ENCODE data around the gene THEM4. TPM values are rescaled to one million over a fixed set of nuclear protein-coding genes. Genes with fewer than 3 reads are reported as not detected.
"Not testable (repeated sequence)": the region's sequence is repeated elsewhere in the genome, so short reads cannot be mapped to it uniquely, and the experiment has no call there.

Gene THEM4
- total RNA-seq, 1 donor from 2014 or later, result 21.7 TPM

- TF ChIP-seq CTCF (IDR thresholded peaks at IDR 0.05; ENCODE audit: insufficient read depth, low read length, poor library complexity, severe bottlenecking), result no peak
- Histone ChIP-seq H3K36me3 (ENCODE audit: control insufficient read depth, insufficient read depth, low read length) (no peaks in the 10 kb centered on the region), H3K27me3 (ENCODE audit: control insufficient read depth, insufficient read depth, low read length) (no peaks in the 10 kb centered on the region), H3K4me3 (ENCODE audit: low read depth, low read length) (no peak overlapping the region)
- no peak for DNase-seq (ENCODE audit: low read depth)
Measured at GRCh38 chr1:151882466-151882865, 26.8 kb downstream of the THEM4 start.

GRCh38 chr1:151881479-151881878, 27.8 kb downstream of the THEM4 start:
- H3K4me3 ChIP-seq (ENCODE audit: low read depth, low read length), result no peak overlapping the region
- DNase-seq (ENCODE audit: low read depth), result no peak
- TF ChIP-seq CTCF (IDR thresholded peaks at IDR 0.05; ENCODE audit: insufficient read depth, low read length, poor library complexity, severe bottlenecking), result no peak
- no peaks in the 10 kb centered on the region for H3K27me3 ChIP-seq (ENCODE audit: control insufficient read depth, insufficient read depth, low read length)
- H3K36me3 ChIP-seq (ENCODE audit: control insufficient read depth, insufficient read depth, low read length), result no peaks in the 10 kb centered on the region

GRCh38 chr1:151875419-151876097, 33.8 kb downstream of the THEM4 start:
- Histone ChIP-seq H3K27me3 (ENCODE audit: control insufficient read depth, insufficient read depth, low read length) (no peaks in the 10 kb centered on the region), H3K36me3 (ENCODE audit: control insufficient read depth, insufficient read depth, low read length) (no peaks in the 10 kb centered on the region), H3K4me3 (ENCODE audit: low read depth, low read length) (no peak overlapping the region)
- no peak for TF ChIP-seq CTCF (IDR thresholded peaks at IDR 0.05; ENCODE audit: insufficient read depth, low read length, poor library complexity, severe bottlenecking)
- no peak for DNase-seq (ENCODE audit: low read depth)

GRCh38 chr1:151872776-151873175, 36.5 kb downstream of the THEM4 start:
- H3K4me3 ChIP-seq (ENCODE audit: low read depth, low read length), result not testable (repeated sequence)

GRCh38 chr1:151871284-151872030, 37.9 kb downstream of the THEM4 start:
- no peak for DNase-seq (ENCODE audit: low read depth)
- Histone ChIP-seq H3K4me3 (ENCODE audit: low read depth, low read length) (no peak overlapping the region), H3K36me3 (ENCODE audit: control insufficient read depth, insufficient read depth, low read length) (no peaks in the 10 kb centered on the region), H3K27me3 (ENCODE audit: control insufficient read depth, insufficient read depth, low read length) (no peaks in the 10 kb centered on the region)
- no peak for TF ChIP-seq CTCF (IDR thresholded peaks at IDR 0.05; ENCODE audit: insufficient read depth, low read length, poor library complexity, severe bottlenecking)

More at GRCh38 chr1:151872776-151873175, 36.5 kb downstream of the THEM4 start:
- not testable (repeated sequence) for DNase-seq (ENCODE audit: low read depth); H3K27me3 ChIP-seq (ENCODE audit: control insufficient read depth, insufficient read depth, low read length); H3K36me3 ChIP-seq (ENCODE audit: control insufficient read depth, insufficient read depth, low read length)

- no peak for DNase-seq (ENCODE audit: low read depth)
- no peak for TF ChIP-seq CTCF (IDR thresholded peaks at IDR 0.05; ENCODE audit: insufficient read depth, low read length, poor library complexity, severe bottlenecking)
- Histone ChIP-seq H3K27me3 (ENCODE audit: control insufficient read depth, insufficient read depth, low read length) (no peaks in the 10 kb centered on the region), H3K4me3 (ENCODE audit: low read depth, low read length) (no peak overlapping the region), H3K36me3 (ENCODE audit: control insufficient read depth, insufficient read depth, low read length) (no peaks in the 10 kb centered on the region)
Measured at GRCh38 chr1:151868486-151868885, 40.8 kb downstream of the THEM4 start.
